Activated CD8-positive, alpha-beta memory T cell treated with anti-CD3 and anti-CD28 coated beads, Interleukin-2, amount 50 U/mL, for 24 hours (primary cell): ENCODE measurements around the gene PCBP3.
A peak's percentile ranks its signal among the peaks of the same experiment; 100 is the strongest.
"Not testable (repeated sequence)": the region's sequence is repeated elsewhere in the genome, so short reads cannot be mapped to it uniquely, and the experiment has no call there.

Experiments used
- DNase-seq: peaks from one replicate; pipeline ENCODE4 v3.0.0-alpha.2; 2020; ENCODE audit errors: extremely low read depth

Gene PCBP3

DNA sequence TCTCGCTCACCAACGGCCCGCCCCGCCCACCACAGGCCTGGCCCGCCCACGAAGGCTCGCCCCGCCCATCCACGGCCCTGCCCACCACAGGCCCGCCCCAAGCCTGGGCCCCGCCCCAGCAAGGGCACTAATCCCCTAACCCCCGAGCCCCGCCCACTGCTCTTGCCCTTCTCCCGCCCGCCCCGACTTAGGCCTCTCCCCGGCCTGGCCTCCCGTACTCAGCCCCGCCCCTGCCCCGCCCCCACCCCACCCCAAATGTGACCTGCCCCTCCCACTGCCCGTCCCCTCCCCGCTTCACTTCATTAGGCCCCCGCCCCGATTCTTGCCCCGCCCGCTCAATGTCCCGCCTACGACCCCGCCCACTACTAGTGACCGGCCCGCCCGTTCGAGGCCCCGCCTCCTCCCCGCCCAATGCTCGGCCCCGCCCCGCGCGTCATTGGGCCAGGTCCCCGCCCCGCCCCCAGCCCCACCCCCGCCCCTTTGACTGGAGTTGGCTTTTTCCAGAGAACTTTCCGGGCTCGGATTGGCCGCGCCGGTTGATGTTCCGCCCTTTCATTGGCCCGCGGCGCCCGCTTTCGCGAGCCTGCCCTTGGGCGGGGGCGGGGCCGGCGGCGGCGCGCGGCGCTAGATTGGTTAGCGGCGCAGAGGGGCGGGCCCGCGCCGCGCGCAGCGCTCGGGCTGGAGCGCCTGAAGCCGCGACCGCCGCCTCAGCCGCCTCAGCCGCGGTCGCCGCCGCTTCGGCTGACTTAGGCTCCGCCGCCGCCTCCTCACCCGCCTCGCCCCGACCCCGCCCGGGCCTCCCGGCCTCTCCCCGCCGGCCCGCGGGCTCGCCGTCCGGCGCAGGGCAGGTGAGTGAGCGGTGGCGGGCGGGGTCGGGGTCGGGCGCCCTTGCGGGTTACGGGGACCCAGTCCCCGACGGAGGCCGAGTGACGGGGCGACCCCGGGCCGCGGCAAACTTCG, at the start of gene PCBP3:
PCBP3 (plus strand) TSS at position 705 of the 960 bp plus-strand sequence. CDS start 206,361 bp downstream, outside the sequence.
- DNase-seq, result peak; percentile 80

- DNase-seq, result no peak
These were observed 48.6 kb upstream of the PCBP3 start for GRCh38 chr21:45594721-45595489.

GRCh38 chr21:45595574-45596295, 47.8 kb upstream of the PCBP3 start:
- DNase-seq, result no peak

DNA sequence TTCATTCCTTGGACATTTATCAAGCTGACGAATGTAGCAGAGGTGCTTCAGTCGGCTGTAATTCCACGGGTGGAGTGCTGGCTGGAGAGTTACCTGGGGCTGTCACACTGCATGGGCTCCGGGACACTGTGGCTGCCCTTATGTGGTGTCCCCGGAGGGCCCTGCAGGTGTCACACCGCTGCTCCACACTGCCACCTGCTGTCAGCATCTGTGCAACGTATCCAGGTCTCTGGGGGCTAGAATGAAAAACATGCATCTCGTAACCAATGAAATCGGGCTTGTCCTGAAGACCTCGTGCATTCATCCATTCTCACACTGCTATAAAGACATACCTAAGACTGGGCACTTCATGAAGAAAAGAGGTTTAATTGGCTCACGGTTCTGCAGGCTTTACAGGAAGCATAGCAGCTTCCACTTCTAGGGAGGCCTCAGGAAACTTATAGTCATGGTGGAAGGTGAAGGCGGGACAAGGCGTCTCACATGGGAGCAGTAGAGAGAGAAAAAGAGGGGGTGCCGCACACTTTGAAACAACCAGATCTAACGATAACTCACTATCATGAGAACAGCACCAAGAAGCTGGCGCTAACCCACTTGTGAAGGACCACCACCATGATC, 46.7 kb upstream of the PCBP3 start:
- peak; percentile 57 for DNase-seq

GRCh38 chr21:45598109-45598508, 45.4 kb upstream of the PCBP3 start:
- no peak for DNase-seq

GRCh38 chr21:45598666-45599065, 44.9 kb upstream of the PCBP3 start:
- DNase-seq, result no peak

DNA sequence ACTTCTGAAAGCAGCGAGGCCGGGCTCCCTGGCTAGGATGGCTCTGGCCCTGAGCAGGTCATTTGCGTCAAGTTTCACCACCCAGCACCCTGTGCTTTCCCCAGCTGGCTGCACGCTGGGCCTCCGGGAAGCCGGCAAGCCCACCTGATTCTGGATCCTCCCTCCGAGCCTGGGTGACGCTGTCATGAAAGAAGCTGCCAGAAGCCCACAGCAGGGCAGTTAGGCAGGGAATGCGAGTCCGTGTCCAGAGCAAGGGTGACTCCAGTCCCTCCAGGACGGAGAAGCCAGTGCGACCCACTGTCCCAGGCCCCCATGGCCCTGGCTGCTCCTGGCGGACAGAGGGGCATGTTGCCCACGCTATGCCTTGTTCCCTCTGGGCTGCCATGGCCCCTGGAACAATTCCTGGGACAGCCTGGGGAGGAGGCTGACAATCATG, 44.4 kb upstream of the PCBP3 start:
- DNase-seq, result no peak

DNA sequence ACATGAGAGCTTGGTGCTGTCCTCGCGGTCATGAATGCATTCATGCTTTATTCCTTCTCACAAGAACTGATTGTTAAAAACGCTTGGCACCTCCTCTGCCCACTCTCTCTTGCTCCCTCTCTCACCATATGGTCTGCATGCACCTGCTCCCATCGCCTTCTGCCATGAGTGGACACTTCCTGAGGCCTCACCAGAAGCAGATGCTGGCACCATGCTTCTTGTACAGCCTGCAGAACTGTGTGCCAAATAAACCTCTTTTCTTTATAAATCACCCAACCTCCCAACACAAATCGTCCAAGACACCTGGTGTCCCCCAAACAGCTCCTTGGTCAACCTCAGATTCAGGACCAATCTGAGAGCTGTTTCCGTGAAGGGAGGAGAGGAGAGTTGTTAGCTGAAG, 43.3 kb upstream of the PCBP3 start:
- DNase-seq, result no peak

DNA sequence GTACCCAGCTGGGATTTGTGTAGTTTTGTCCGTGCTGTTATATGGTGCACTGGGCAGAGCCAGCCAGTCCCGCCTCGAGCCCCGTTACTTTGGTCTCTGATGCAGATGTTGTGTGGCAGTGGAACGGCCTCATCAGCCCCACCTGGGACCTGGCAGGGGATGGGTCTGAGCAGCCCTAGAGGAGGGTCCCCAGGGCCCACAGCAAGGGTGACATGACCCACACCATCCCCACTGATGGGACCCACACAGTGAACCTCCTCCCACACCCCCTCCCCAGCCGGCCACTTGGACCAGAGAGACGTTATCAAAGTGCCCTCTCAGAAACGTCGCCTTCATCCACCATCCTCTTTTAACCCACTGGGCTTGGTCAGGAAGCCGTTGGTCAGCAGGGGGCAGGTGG, 42.0 kb upstream of the PCBP3 start:
- DNase-seq, result no peak

DNA sequence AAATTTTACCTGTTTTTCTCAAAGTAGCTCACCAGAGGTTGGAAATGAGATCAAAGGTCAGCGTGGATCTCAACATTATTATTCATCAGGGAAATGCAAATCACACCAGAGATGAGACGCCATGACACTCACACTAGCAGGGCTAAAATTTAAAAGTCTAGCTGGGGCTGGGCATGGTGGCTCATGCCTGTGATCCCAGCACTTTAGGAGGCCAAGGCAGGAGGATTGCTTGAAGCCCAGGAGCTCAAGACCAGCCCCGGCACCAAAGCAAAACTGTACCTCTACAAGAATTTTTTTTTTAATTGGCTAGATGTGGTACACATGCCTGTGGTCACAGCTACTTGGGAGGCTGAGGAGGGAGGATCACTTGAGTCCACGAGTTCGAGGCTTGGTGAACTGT, 41.4 kb upstream of the PCBP3 start:
- DNase-seq, result no peak

GRCh38 chr21:45603481-45603880, 40.0 kb upstream of the PCBP3 start:
- no peak for DNase-seq

GRCh38 chr21:45604681-45605080, 38.8 kb upstream of the PCBP3 start:
- not testable (repeated sequence) for DNase-seq

DNA sequence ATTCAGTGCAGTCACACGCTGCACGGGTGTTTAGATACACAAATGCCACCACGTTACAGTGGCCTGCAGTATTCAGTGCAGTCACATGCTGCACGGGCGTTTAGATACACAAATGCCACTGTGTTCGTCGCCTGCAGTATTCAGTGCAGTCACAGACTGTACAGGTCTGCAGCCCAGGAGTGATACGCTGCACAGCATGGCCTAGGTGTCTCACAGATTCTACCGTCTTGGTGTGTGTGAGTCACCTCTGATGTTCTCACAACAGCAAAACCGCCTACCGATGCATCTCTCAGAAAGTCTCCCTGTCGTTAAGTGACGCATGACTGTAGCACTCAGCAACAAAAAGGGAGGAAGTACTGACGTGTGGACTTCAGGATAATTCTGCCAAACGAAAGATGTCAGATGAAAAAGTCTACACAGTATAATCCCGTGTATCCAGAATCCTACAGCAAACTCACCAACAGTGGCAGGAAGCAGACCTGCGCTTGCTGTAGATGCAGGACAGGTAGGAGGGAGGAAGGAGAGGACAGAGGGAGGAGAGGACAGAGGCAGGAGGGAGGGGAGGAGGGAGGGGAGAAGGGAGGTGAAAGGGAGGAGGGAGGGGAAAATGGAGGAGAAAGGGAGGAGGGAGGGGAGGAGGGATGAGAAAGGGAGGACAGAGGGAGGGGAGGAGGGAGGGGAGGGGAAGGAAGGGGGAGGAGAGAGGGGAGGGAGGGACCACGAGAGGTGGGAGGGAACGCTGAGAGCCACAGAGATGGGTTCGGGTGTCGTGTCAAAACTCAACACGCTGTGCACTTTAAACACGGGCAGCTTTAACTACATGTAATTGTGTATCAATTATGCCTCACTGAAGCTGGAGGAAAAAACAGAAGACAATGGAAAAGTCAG, 36.3 kb upstream of the PCBP3 start:
- DNase-seq, result no peak

DNA sequence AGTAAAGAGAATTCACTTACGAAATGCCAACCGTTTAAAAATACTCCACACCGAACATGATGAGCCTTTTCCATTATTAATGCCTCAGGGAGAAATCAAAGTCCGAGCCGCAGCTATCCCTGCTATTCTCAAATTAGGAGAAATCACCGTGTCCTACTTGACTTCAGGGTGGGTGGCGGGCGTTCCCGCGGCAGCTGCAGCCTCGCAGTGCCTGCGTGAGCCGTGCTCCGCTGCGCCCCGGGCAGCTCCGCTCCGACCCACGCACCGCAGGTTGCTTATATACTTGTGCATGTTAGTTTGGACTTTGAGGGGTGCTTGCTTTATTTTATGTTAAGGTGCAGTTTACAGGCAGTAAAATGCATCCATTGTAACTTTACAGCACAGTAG, 35.6 kb upstream of the PCBP3 start:
- no peak for DNase-seq

- DNase-seq, result not testable (repeated sequence)
These were observed 34.6 kb upstream of the PCBP3 start for GRCh38 chr21:45608747-45609470.

GRCh38 chr21:45609616-45610015, 33.9 kb upstream of the PCBP3 start:
- DNase-seq, result not testable (repeated sequence)

- DNase-seq, result no peak
These were observed 32.2 kb upstream of the PCBP3 start for GRCh38 chr21:45611296-45611695.

DNA sequence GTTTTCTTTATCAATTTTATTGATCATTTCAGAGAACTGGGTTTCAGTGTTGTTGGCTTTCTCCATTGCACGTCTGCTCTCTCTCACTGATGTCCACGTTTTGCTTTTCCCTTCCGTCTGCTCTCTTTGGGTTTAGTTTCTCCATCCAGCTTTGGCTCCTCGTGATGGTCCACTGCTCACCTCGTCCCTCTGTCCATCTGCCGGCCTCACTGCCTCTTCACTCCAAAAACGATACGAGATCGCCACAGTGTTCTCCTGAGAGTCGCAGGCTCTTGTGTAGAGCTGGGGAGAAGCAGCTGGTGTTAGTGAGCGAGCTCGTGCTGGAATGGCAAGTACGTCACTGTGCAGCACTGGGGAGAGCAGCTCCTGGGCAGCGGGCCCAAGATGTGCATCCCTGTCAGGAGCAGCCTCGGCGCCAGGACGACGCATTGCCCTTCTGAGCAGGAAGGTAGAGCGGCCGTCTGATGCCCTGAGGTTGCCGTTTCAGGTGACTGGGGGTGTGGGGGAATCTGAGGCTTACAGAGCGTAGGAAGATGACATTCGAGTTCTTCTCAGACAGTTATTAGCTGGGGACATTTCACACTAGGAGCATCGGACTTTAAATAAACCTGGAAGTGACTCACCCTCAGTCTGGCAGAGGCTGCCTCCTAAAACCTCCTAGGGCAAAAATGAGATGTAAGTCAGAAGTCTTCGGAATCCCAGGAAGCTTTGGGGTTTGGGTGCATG, 31.4 kb upstream of the PCBP3 start:
- DNase-seq, result no peak

GRCh38 chr21:45612665-45613019, 30.9 kb upstream of the PCBP3 start:
- not testable (repeated sequence) for DNase-seq
